Sigmoid colon (tissue), 4 donors: ENCODE results near the gene DDO.

Source experiments
- EP300 ChIP-seq, 4 donors: sonication (generic); formaldehyde crosslinking; IDR thresholded peaks; one replicate each; pipeline ENCODE4 v1.6.1; 2017; ENCODE audit warnings: antibody characterized with exemption in 4 of 4
- POLR2A ChIP-seq, 2 donors: fragments of 450-650 bp; IDR thresholded peaks; one replicate each; pipeline ENCODE4 v1.6.1; 2016; ENCODE audit warnings: antibody characterized with exemption in 2 of 2, mild to moderate bottlenecking in 2 of 2, moderate library complexity in 2 of 2
- POLR2AphosphoS5 ChIP-seq, 4 donors: sonication (generic); formaldehyde crosslinking; IDR thresholded peaks; one replicate each; pipeline ENCODE4 v1.6.1; 2017; ENCODE audit warnings: antibody characterized with exemption in 4 of 4
- TF ChIP-seq, protein P1 (sequence below), 4 experiments: fragments of 450-650 bp in 3 of 4; fragments of 200-600 bp in 1 of 4; IDR thresholded peaks; one replicate each; pipeline ENCODE4 v1.5.1; 2016 to 2019; ENCODE audit warnings: antibody characterized with exemption in 4 of 4, mild to moderate bottlenecking in 3 of 4, moderate library complexity in 2 of 4

DNA sequence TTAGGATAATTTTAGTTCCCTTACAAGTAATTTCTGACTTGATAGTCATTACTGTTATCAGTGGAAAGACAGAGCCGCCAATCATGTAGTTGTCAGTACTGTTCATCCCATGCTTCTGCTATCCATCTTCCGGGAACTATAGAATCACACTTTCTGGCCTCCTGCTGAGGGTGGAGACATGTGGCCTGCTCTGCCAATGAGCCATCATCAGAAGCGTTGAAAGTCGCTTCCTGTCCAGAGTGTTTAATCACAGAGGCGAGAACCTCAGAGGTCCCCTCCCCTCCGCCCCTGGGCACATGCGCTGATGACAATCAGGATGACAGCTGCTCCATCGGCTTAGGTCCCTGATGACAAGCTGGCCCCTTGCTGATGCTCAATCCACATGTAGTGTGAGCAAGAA, 3.0 kb downstream of the DDO start:
- TF ChIP-seq, protein P1, sequence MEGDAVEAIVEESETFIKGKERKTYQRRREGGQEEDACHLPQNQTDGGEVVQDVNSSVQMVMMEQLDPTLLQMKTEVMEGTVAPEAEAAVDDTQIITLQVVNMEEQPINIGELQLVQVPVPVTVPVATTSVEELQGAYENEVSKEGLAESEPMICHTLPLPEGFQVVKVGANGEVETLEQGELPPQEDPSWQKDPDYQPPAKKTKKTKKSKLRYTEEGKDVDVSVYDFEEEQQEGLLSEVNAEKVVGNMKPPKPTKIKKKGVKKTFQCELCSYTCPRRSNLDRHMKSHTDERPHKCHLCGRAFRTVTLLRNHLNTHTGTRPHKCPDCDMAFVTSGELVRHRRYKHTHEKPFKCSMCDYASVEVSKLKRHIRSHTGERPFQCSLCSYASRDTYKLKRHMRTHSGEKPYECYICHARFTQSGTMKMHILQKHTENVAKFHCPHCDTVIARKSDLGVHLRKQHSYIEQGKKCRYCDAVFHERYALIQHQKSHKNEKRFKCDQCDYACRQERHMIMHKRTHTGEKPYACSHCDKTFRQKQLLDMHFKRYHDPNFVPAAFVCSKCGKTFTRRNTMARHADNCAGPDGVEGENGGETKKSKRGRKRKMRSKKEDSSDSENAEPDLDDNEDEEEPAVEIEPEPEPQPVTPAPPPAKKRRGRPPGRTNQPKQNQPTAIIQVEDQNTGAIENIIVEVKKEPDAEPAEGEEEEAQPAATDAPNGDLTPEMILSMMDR (IDR thresholded peaks at IDR 0.05), result no peak
- TF ChIP-seq POLR2A (IDR thresholded peaks at IDR 0.05) (no peak), POLR2AphosphoS5 (IDR thresholded peaks at IDR 0.05) (no peak), EP300 (IDR thresholded peaks at IDR 0.05) (no peak)
